Activated CD4-positive, alpha-beta T cell treated with anti-CD3 and anti-CD28 coated beads, Interleukin-2, amount 10 ng/mL, durations not matched to agents 24 days and 14 days (primary cell): ENCODE results near the gene BLOC1S3. TPM values are rescaled to one million over a fixed set of nuclear protein-coding genes. Genes with fewer than 3 reads are reported as not detected.

Source experiments
- DNase-seq: peaks from one replicate; pipeline ENCODE4 v3.0.0; 2022
- H3K27ac Mint-ChIP-seq: one replicate; pipeline ENCODE4 v1.8.0; 2022; ENCODE audit warnings: mild to moderate bottlenecking, mixed read lengths
- H3K27me3 Mint-ChIP-seq: one replicate; pipeline ENCODE4 v1.8.0; 2022; ENCODE audit warnings: mixed read lengths
- H3K36me3 Mint-ChIP-seq: one replicate; pipeline ENCODE4 v1.8.0; 2022; ENCODE audit warnings: low read depth, mild to moderate bottlenecking, mixed read lengths
- H3K4me1 Mint-ChIP-seq: one replicate; pipeline ENCODE4 v1.8.0; 2021; ENCODE audit warnings: mixed read lengths
- H3K4me3 Mint-ChIP-seq: one replicate; pipeline ENCODE4 v1.8.0; 2022; ENCODE audit warnings: mild to moderate bottlenecking, moderate library complexity, mixed read lengths
- H3K9me3 Mint-ChIP-seq: one replicate; pipeline ENCODE4 v1.8.0; 2021; ENCODE audit warnings: mixed read lengths
- intact Hi-C: fragments of 100-400 bp; cut with micrococcal nuclease; formaldehyde crosslinking; loops from one replicate; pipeline ENCODE4 v1.15.1; 2023
- total RNA-seq: library from RNA; stranded (reverse); gene quantifications from 2 replicates; pipeline ENCODE4 v1.2.3, GENCODE V29; 2022

BLOC1S3 gene
- total RNA-seq, 1 donor from 2014 or later: 10.1 TPM

GRCh38 chr19:45161738-45162607 lies 16.6 kb upstream of the BLOC1S3 start:
- Mint-ChIP-seq H3K4me3 (no peak overlapping the region), H3K4me1 (peaks cover 17% of the 10 kb centered on the region), H3K27me3 (peaks cover 8% of the 10 kb centered on the region), H3K27ac (no peak overlapping the region), H3K36me3 (peaks cover 3% of the 10 kb centered on the region), H3K9me3 (no peaks in the 10 kb centered on the region)
- no peak for DNase-seq
- intact Hi-C loops: loop anchor here (5.0 kb wide), 1 partner anchor 45 kb away; no protein-coding TSS in a partner anchor

GRCh38 chr19:45162608-45163143 lies 15.9 kb upstream of the BLOC1S3 start:
- Mint-ChIP-seq H3K4me3 (no peak overlapping the region), H3K9me3 (no peaks in the 10 kb centered on the region), H3K27ac (no peak overlapping the region), H3K4me1 (peaks cover 18% of the 10 kb centered on the region), H3K27me3 (peaks cover 8% of the 10 kb centered on the region), H3K36me3 (peaks cover 3% of the 10 kb centered on the region)
- DNase-seq: no peak
- intact Hi-C loops: loop anchor here (5.0 kb wide), 1 partner anchor 45 kb away; no protein-coding TSS in a partner anchor

- H3K27ac Mint-ChIP-seq: no peak overlapping the region
- DNase-seq: no peak
- H3K4me3 Mint-ChIP-seq: no peak overlapping the region
- intact Hi-C loops: loop anchor here (5.0 kb wide), 1 partner anchor 46 kb away; no protein-coding TSS in a partner anchor
- H3K27me3 Mint-ChIP-seq: peaks cover 4% of the 10 kb centered on the region
- H3K4me1 Mint-ChIP-seq: peaks cover 16% of the 10 kb centered on the region
- peaks cover 3% of the 10 kb centered on the region for H3K36me3 Mint-ChIP-seq
- H3K9me3 Mint-ChIP-seq: no peaks in the 10 kb centered on the region
These were observed 15.4 kb upstream of the BLOC1S3 start for GRCh38 chr19:45163156-45163555.

- Mint-ChIP-seq H3K27ac (peak overlapping the region; percentile 76), H3K4me1 (peaks cover 16% of the 10 kb centered on the region), H3K27me3 (peaks cover 4% of the 10 kb centered on the region), H3K4me3 (peak overlapping the region; percentile 57), H3K36me3 (peaks cover 3% of the 10 kb centered on the region), H3K9me3 (no peaks in the 10 kb centered on the region)
- no peak for DNase-seq
- intact Hi-C loops: loop anchor here (5.0 kb wide), 1 partner anchor 47 kb away; no protein-coding TSS in a partner anchor
These were observed 14.7 kb upstream of the BLOC1S3 start for GRCh38 chr19:45163751-45164460.

GRCh38 chr19:45164577-45165335 lies 13.8 kb upstream of the BLOC1S3 start:
- Mint-ChIP-seq H3K9me3 (no peaks in the 10 kb centered on the region), H3K27me3 (peaks cover 4% of the 10 kb centered on the region), H3K36me3 (peaks cover 3% of the 10 kb centered on the region), H3K4me3 (no peak overlapping the region), H3K4me1 (peaks cover 16% of the 10 kb centered on the region), H3K27ac (peak overlapping the region; percentile 20)
- intact Hi-C loops: loop anchor here (5.0 kb wide), 1 partner anchor 47 kb away; no protein-coding TSS in a partner anchor
- DNase-seq: peak; percentile 89

- Mint-ChIP-seq H3K27me3 (no peaks in the 10 kb centered on the region), H3K36me3 (peaks cover 1% of the 10 kb centered on the region), H3K9me3 (no peaks in the 10 kb centered on the region), H3K27ac (no peak overlapping the region), H3K4me1 (peaks cover 29% of the 10 kb centered on the region), H3K4me3 (no peak overlapping the region)
- DNase-seq: no peak
- intact Hi-C loops: no loop called here
These were observed 11.8 kb upstream of the BLOC1S3 start for GRCh38 chr19:45166723-45167252.

- no peaks in the 10 kb centered on the region for H3K27me3 Mint-ChIP-seq
These were observed 9.7 kb upstream of the BLOC1S3 start for GRCh38 chr19:45168767-45169351.

GRCh38 chr19:45169602-45170001 lies 9.0 kb upstream of the BLOC1S3 start:
- H3K9me3 Mint-ChIP-seq: no peaks in the 10 kb centered on the region
- intact Hi-C loops: no loop called here
- H3K4me3 Mint-ChIP-seq: no peak overlapping the region
- no peaks in the 10 kb centered on the region for H3K27me3 Mint-ChIP-seq
- H3K27ac Mint-ChIP-seq: peak overlapping the region; percentile 69
- H3K4me1 Mint-ChIP-seq: peaks cover 30% of the 10 kb centered on the region
- no peak for DNase-seq
- H3K36me3 Mint-ChIP-seq: peaks cover 1% of the 10 kb centered on the region

More at GRCh38 chr19:45168767-45169351, 9.7 kb upstream of the BLOC1S3 start:
- no peaks in the 10 kb centered on the region for H3K9me3 Mint-ChIP-seq
- DNase-seq: no peak
- peaks cover 1% of the 10 kb centered on the region for H3K36me3 Mint-ChIP-seq
- no peak overlapping the region for H3K4me3 Mint-ChIP-seq
- intact Hi-C loops: no loop called here
- H3K27ac Mint-ChIP-seq: no peak overlapping the region
- H3K4me1 Mint-ChIP-seq: peaks cover 34% of the 10 kb centered on the region

- intact Hi-C loops: no loop called here
- peaks cover 1% of the 10 kb centered on the region for H3K36me3 Mint-ChIP-seq
- peak overlapping the region; percentile 82 for H3K4me3 Mint-ChIP-seq
These were observed 8.2 kb upstream of the BLOC1S3 start for GRCh38 chr19:45170146-45171106.

GRCh38 chr19:45171211-45171623 lies 7.4 kb upstream of the BLOC1S3 start:
- H3K27ac Mint-ChIP-seq: peak overlapping the region; percentile 96
- H3K4me1 Mint-ChIP-seq: peaks cover 29% of the 10 kb centered on the region
- intact Hi-C loops: no loop called here
- H3K27me3 Mint-ChIP-seq: no peaks in the 10 kb centered on the region
- H3K9me3 Mint-ChIP-seq: no peaks in the 10 kb centered on the region
- peaks cover 1% of the 10 kb centered on the region for H3K36me3 Mint-ChIP-seq
- peak overlapping the region; percentile 82 for H3K4me3 Mint-ChIP-seq
- DNase-seq: peak; percentile 89

More at GRCh38 chr19:45170146-45171106, 8.2 kb upstream of the BLOC1S3 start:
- Mint-ChIP-seq H3K9me3 (no peaks in the 10 kb centered on the region), H3K4me1 (peaks cover 29% of the 10 kb centered on the region), H3K27me3 (no peaks in the 10 kb centered on the region), H3K27ac (peak overlapping the region; percentile 96)
- DNase-seq: no peak

GRCh38 chr19:45172173-45172572 lies 6.4 kb upstream of the BLOC1S3 start:
- Mint-ChIP-seq H3K9me3 (no peaks in the 10 kb centered on the region), H3K27me3 (no peaks in the 10 kb centered on the region), H3K36me3 (no peaks in the 10 kb centered on the region), H3K4me3 (peak overlapping the region; percentile 43), H3K4me1 (peaks cover 28% of the 10 kb centered on the region), H3K27ac (peak overlapping the region; percentile 74)
- intact Hi-C loops: no loop called here
- peak; percentile 77 for DNase-seq
